T-helper 2 cell (primary cell): ENCODE data around the gene GOLGA6D.
"Not testable (repeated sequence)": the region's sequence is repeated elsewhere in the genome, so short reads cannot be mapped to it uniquely, and the experiment has no call there.

Source experiments
- DNase-seq, 5 experiments: peaks; one replicate each; pipeline versions ENCODE4 v3.0.0 to v3.0.0-alpha.2; 2012 to 2022

GOLGA6D gene

DNA sequence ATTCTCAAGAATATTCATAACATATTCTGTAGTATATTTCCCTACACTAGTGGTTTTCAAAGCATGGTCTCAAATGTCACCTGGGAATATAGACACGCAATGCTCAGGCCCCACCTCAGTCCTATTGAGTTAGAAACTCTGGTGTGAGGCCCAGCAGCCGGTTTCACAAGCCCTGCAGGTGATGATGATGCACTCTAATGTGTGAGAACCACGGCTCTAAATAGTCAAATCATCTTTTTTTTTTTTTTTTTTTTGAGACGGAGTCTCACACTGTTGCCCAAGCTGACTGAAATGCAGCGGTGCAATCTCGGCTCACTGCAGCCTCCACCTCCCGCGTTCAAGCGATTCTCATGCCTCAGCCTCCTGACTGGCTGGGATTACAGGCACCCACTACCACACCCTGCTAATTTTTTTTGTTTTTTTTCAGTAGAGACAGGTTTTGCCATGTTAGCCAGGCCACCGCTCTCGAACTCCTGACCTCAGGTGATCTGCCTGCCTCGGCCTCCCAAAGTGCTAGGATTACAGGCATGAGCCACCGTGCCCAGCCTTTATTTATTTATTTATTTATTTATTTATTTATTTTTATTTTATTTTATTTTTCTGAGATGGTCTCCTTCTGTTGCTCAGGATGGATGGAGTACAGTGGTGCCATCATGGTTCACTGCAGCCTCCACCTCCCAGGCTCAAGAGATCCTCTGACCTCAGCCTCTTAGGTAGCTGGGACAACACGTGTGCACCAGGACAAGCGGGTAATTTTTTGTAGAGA lies 51.2 kb downstream of the GOLGA6D start:
- not testable (repeated sequence) for DNase-seq

DNA sequence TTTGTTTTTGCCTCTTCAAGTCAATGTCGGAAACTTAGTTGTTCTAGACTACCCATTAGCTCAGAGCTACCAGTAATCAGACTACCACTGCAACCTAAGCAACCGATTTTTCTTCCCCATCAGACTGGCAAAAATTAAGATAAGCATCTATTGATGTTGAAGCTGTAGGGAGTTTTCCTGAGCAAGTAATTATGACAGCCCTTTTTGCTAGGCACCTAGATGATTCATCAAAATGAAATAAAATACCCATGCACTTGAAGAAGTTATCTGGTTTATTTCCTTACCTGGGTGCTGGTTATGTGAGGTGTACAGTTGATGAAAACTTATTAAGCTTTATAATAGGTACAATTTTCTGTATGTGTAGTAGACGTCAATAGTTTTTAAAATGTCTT lies 52.7 kb downstream of the GOLGA6D start:
- DNase-seq: no peak

DNA sequence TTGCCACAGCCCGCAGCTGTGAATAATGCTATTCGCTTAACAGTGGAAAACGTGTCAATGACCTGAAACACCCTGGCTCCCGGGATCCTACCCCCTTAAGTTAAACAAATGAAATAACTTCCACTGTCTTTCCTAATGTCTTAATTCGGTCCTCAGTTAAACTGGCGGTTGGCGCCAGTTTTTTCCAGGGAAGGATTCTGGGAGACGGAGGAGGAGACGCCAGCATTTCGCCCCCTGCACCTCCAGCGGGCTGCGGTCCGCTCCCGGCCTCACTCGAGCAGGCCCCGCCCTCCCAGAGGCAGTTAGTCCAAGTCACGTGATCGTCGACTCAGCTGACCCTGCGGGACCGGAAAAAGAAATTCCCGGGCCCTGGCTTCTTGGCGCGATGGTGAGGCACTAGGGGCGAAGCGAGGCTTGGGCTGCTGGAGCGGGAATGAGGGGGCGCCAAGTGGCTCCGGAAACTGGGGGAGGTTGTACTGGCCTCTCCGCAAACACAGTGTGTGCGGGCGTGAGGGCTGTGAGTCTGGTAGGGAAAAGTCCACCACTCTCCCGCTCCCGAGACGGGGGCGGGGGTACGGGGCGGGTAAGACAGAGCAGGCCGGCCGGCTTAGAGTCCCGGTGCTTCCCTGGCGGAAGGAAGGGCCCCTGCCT lies 53.2 kb downstream of the GOLGA6D start, which contains the start of gene COMMD4:
Gene COMMD4 (plus strand): TSS at position 359 of the 651 bp plus-strand sequence. CDS start 27 bp downstream, at position 386.
- DNase-seq: peak; percentile 30 to 89 (median 56)

DNA sequence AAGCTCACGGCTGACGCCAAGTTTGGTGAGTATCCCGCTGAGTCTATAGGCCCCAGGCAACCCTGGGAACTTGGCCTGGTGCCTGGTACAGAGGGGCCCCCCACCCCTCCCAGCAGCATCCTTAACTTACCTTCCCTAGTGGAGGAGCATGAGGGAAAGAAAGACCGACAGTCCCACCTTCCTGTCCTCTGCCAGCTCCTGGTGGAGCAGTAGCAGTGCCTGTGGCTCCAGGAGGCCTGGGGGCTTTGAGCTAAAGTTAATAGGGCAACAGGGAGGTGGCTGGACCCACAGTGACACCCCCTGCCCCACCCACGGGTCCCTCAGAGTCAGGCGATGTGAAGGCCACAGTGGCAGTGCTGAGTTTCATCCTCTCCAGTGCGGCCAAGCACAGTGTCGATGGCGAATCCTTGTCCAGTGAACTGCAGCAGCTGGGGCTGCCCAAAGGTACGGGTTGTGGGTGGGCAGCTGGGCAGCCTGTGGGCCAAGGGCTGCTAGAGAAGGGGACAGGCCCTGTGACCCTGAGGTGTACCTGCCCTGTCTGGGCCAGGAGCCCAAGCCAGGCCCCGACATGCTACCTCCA lies 56.1 kb downstream of the GOLGA6D start:
- no peak for DNase-seq

DNA sequence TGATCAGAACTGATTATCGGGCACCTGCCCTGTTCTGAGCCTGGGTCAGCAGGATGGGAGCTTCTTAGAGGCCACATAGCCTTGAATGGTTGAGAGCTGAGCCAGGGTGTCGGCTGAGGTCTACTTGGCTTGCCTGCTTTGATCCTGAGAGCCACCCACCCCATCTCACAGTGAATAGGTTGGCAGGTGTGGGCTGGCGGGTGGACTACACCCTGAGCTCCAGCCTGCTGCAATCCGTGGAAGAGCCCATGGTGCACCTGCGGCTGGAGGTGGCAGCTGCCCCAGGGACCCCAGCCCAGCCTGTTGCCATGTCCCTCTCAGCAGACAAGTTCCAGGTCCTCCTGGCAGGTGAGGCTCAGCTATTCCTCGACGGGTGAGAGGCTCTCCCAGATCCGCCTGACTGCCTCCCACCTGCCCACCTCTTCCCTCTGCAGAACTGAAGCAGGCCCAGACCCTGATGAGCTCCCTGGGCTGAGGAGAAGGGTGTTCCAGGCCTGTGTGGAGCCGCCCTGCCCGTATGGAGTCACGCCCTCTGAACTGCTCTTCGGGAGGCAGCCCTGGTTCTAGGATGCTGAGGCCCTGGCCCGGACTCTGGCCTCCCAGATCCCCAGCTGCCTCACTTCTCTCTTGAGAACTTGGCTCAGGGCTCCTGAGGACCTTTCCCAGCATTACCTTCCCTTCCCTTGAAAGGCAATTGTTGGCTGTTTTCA lies 57.1 kb downstream of the GOLGA6D start:
- no peak for DNase-seq

DNA sequence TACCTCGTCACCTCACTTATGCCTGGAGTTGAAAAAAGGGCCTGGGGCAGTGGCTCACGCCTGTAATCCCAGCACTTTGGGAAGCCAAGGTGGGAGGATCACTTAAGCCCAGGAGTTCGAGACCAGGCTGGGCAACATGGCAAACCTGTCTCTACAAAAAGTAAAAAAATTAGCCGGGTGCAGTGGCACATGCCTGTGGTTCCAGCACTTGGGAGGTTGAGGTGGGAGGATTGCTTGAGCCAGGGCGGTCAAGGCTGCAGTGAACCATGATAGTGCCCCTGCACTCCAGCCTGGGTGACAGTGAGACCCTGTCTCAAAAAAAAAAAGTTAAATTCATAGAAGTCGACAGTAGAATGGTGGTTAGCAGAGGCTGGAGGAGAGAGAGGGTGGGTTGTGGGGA lies 59.6 kb downstream of the GOLGA6D start:
- no peak for DNase-seq

DNA sequence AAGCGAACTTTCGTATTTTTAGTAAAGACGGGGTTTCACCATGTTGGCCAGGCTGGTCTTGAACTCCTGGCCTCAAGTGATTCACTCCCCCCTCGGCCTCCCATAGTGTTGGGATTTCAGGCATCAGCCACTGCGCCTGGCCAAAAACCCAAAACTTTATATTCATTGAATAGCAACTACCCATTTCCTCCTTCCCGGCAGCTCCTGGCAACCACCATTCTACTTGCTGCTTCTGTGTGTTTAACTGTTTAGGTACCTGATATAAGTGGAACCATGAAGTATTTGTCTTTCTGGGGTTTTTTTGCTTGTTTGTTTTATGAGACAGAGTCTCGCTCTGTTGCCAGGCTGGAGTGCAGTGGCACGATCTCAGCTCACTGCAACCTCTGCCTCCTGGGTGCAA lies 61.3 kb downstream of the GOLGA6D start:
- DNase-seq: not testable (repeated sequence)
